ENCODE data around the gene FILIP1L.

DNA sequence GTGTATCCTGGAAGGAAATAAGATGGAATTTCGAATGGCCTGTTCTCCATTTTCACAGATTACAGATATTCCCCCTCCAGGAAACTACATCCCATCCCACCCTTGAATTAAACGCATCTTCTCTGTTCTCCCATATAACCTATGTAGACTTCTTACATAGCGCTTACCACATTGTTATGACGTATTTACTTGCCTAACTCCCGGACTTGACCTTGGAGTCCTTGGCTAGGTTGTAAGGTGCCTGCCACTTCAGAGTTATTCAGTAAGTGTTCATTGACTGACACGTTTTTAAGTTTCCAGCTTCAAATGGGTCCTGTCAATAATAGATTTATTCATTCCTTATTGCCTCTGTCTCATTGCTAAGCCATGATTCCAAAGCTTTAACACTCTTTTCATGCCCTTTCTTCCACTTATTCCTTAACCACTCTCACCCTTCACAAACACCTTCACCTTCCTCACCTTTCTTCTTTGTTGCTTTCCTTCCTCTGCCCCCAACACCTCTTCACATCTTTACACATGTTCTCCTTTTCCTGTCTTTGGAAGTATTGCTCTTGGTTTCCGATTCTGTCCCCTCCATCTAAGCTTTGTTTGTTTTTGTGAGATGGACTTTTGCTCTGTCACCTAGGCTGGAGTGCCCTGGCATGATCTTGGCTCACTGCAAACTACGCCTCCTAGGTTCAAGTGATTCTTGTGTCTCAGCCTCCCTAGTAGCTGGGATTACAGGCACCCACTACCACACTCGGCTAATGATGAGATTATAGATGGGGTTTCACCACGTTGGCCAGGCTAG is 158.3 kb downstream of the FILIP1L start:
- TF ChIP-seq POLR2A (IDR thresholded peaks at IDR 0.05) = no peak
- TF ChIP-seq, protein P1, sequence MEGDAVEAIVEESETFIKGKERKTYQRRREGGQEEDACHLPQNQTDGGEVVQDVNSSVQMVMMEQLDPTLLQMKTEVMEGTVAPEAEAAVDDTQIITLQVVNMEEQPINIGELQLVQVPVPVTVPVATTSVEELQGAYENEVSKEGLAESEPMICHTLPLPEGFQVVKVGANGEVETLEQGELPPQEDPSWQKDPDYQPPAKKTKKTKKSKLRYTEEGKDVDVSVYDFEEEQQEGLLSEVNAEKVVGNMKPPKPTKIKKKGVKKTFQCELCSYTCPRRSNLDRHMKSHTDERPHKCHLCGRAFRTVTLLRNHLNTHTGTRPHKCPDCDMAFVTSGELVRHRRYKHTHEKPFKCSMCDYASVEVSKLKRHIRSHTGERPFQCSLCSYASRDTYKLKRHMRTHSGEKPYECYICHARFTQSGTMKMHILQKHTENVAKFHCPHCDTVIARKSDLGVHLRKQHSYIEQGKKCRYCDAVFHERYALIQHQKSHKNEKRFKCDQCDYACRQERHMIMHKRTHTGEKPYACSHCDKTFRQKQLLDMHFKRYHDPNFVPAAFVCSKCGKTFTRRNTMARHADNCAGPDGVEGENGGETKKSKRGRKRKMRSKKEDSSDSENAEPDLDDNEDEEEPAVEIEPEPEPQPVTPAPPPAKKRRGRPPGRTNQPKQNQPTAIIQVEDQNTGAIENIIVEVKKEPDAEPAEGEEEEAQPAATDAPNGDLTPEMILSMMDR (IDR thresholded peaks at IDR 0.05) = no peak

Data from adrenal gland (tissue), 5 donors.